ENCODE data around the gene CCDC186.

- TF ChIP-seq CTCF (IDR thresholded peaks at IDR 0.05; ENCODE audit: insufficient read depth, low read depth, low read length) (no peak), EZH2 (IDR thresholded peaks at IDR 0.05; ENCODE audit: insufficient read depth, low read length) (no peak)
These were observed 22.5 kb downstream of the CCDC186 start for GRCh38 chr10:114151486-114151885.
